GM23248 (cell line): Measurements from ENCODE around the gene GCGR.

ENCODE experiments used
- EZH2 ChIP-seq: fragments of 200-600 bp; sonication (generic); IDR thresholded peaks from 2 replicates; pipeline ENCODE4 v1.6.1; 2018; ENCODE audit warnings: antibody characterized with exemption, mild to moderate bottlenecking; ENCODE audit not compliant: insufficient read depth, poor library complexity, severe bottlenecking
- EZH2phosphoT487 ChIP-seq: fragments of 200-600 bp; sonication (generic); IDR thresholded peaks from 2 replicates; pipeline ENCODE4 v1.6.1; 2018; ENCODE audit warnings: antibody characterized with exemption, moderate library complexity, mild to moderate bottlenecking, low read depth; ENCODE audit not compliant: insufficient read depth

GRCh38 chr17:81837641-81838040, 33.7 kb downstream of the GCGR start:
- TF ChIP-seq EZH2phosphoT487, result no peak
- TF ChIP-seq EZH2, result no peak
